Activated T-helper 17 cell treated with anti-CD3 and anti-CD28 coated beads, Interleukin-2, amount 50 U/mL, for 72 hours (primary cell): ENCODE measurements around the gene RIN3. TPM values are rescaled to one million over a fixed set of nuclear protein-coding genes. Genes with fewer than 3 reads are reported as not detected.

Experiments
- ATAC-seq: fragments of 150-1000 bp; cut with Tn5 transposase; replicated peaks from 2 replicates; pipeline ENCODE4 v1.10.0; 2021; ENCODE audit warnings: mild to moderate bottlenecking, moderate library complexity
- H3K27ac Mint-ChIP-seq: one replicate; pipeline ENCODE4 v1.8.0; 2022; ENCODE audit warnings: mixed read lengths
- H3K27me3 Mint-ChIP-seq: one replicate; pipeline ENCODE4 v1.8.0; 2022; ENCODE audit warnings: mixed read lengths
- H3K36me3 Mint-ChIP-seq: one replicate; pipeline ENCODE4 v1.8.0; 2022; ENCODE audit warnings: low read depth, mild to moderate bottlenecking, mixed read lengths
- H3K4me1 Mint-ChIP-seq: one replicate; pipeline ENCODE4 v1.8.0; 2022; ENCODE audit warnings: mixed read lengths
- H3K4me3 Mint-ChIP-seq: one replicate; pipeline ENCODE4 v1.8.0; 2022; ENCODE audit warnings: mild to moderate bottlenecking, mixed read lengths
- H3K9me3 Mint-ChIP-seq: one replicate; pipeline ENCODE4 v1.8.0; 2022; ENCODE audit warnings: mixed read lengths
- total RNA-seq, 2 donors: library from RNA; stranded (reverse); gene quantifications; one replicate each; pipeline ENCODE4 v1.2.3, GENCODE V29; 2022

Gene RIN3
- total RNA-seq, 2 donors from 2014 or later, result 14.1 to 24.1 TPM

- Mint-ChIP-seq H3K27me3 (no peaks in the 10 kb centered on the region), H3K36me3 (peaks cover 14% of the 10 kb centered on the region), H3K27ac (no peak overlapping the region), H3K4me1 (peaks cover 32% of the 10 kb centered on the region), H3K9me3 (no peaks in the 10 kb centered on the region), H3K4me3 (no peak overlapping the region)
- ATAC-seq, result no peak
Measured at GRCh38 chr14:92560106-92560865, 46.7 kb downstream of the RIN3 start.

- Mint-ChIP-seq H3K9me3 (no peaks in the 10 kb centered on the region), H3K27me3 (no peaks in the 10 kb centered on the region), H3K27ac (no peak overlapping the region), H3K36me3 (peaks cover 5% of the 10 kb centered on the region), H3K4me3 (no peak overlapping the region), H3K4me1 (peaks cover 22% of the 10 kb centered on the region)
- peak; percentile 53 for ATAC-seq
Measured at GRCh38 chr14:92561906-92562479, 48.4 kb downstream of the RIN3 start.

- Mint-ChIP-seq H3K9me3 (no peaks in the 10 kb centered on the region), H3K27ac (no peak overlapping the region), H3K4me3 (no peak overlapping the region), H3K36me3 (no peaks in the 10 kb centered on the region), H3K27me3 (no peaks in the 10 kb centered on the region), H3K4me1 (peaks cover 21% of the 10 kb centered on the region)
- ATAC-seq, result peak; percentile 90
Measured at GRCh38 chr14:92563359-92563758, 49.8 kb downstream of the RIN3 start.

- no peak for ATAC-seq
- Mint-ChIP-seq H3K9me3 (no peaks in the 10 kb centered on the region), H3K27me3 (no peaks in the 10 kb centered on the region), H3K27ac (no peak overlapping the region), H3K4me1 (peaks cover 21% of the 10 kb centered on the region), H3K36me3 (no peaks in the 10 kb centered on the region), H3K4me3 (no peak overlapping the region)
Measured at GRCh38 chr14:92563765-92564285, 50.2 kb downstream of the RIN3 start.

GRCh38 chr14:92564344-92565039 lies 50.9 kb downstream of the RIN3 start:
- Mint-ChIP-seq H3K4me3 (no peak overlapping the region), H3K9me3 (no peaks in the 10 kb centered on the region), H3K4me1 (peaks cover 18% of the 10 kb centered on the region), H3K27ac (no peak overlapping the region), H3K27me3 (no peaks in the 10 kb centered on the region), H3K36me3 (no peaks in the 10 kb centered on the region)
- no peak for ATAC-seq

- Mint-ChIP-seq H3K27ac (no peak overlapping the region), H3K36me3 (no peaks in the 10 kb centered on the region), H3K4me1 (peaks cover 16% of the 10 kb centered on the region)
Measured at GRCh38 chr14:92565040-92565717, 51.6 kb downstream of the RIN3 start.

GRCh38 chr14:92565718-92566115 lies 52.1 kb downstream of the RIN3 start:
- Mint-ChIP-seq H3K27me3 (no peaks in the 10 kb centered on the region), H3K4me1 (peaks cover 13% of the 10 kb centered on the region), H3K4me3 (no peak overlapping the region), H3K27ac (no peak overlapping the region), H3K36me3 (no peaks in the 10 kb centered on the region), H3K9me3 (no peaks in the 10 kb centered on the region)
- ATAC-seq, result no peak

More at GRCh38 chr14:92565040-92565717, 51.6 kb downstream of the RIN3 start:
- Mint-ChIP-seq H3K9me3 (no peaks in the 10 kb centered on the region), H3K4me3 (no peak overlapping the region), H3K27me3 (no peaks in the 10 kb centered on the region)
- no peak for ATAC-seq

- Mint-ChIP-seq H3K9me3 (no peaks in the 10 kb centered on the region), H3K27ac (no peak overlapping the region)
- ATAC-seq, result no peak
Measured at GRCh38 chr14:92567173-92567725, 53.7 kb downstream of the RIN3 start.

GRCh38 chr14:92568621-92569479 lies 55.3 kb downstream of the RIN3 start:
- Mint-ChIP-seq H3K4me3 (no peak overlapping the region), H3K27ac (no peak overlapping the region), H3K27me3 (no peaks in the 10 kb centered on the region), H3K4me1 (peaks cover under 1% of the 10 kb centered on the region), H3K9me3 (no peaks in the 10 kb centered on the region), H3K36me3 (no peaks in the 10 kb centered on the region)
- no peak for ATAC-seq

More at GRCh38 chr14:92567173-92567725, 53.7 kb downstream of the RIN3 start:
- Mint-ChIP-seq H3K27me3 (no peaks in the 10 kb centered on the region), H3K36me3 (no peaks in the 10 kb centered on the region), H3K4me3 (no peak overlapping the region), H3K4me1 (peaks cover 7% of the 10 kb centered on the region)

GRCh38 chr14:92570674-92571262 lies 57.2 kb downstream of the RIN3 start:
- no peak for ATAC-seq

GRCh38 chr14:92572050-92572449 lies 58.5 kb downstream of the RIN3 start:
- Mint-ChIP-seq H3K4me1 (peaks cover 2% of the 10 kb centered on the region), H3K27me3 (no peaks in the 10 kb centered on the region)

More at GRCh38 chr14:92570674-92571262, 57.2 kb downstream of the RIN3 start:
- Mint-ChIP-seq H3K36me3 (no peaks in the 10 kb centered on the region), H3K27me3 (no peaks in the 10 kb centered on the region), H3K9me3 (no peaks in the 10 kb centered on the region), H3K4me1 (no peaks in the 10 kb centered on the region), H3K4me3 (no peak overlapping the region), H3K27ac (no peak overlapping the region)

GRCh38 chr14:92573761-92574498 lies 60.3 kb downstream of the RIN3 start:
- Mint-ChIP-seq H3K9me3 (no peaks in the 10 kb centered on the region), H3K4me3 (no peak overlapping the region), H3K27me3 (no peaks in the 10 kb centered on the region), H3K36me3 (peaks cover 11% of the 10 kb centered on the region), H3K4me1 (peaks cover 9% of the 10 kb centered on the region), H3K27ac (no peak overlapping the region)
- no peak for ATAC-seq

More at GRCh38 chr14:92572050-92572449, 58.5 kb downstream of the RIN3 start:
- no peak overlapping the region for H3K4me3 Mint-ChIP-seq
- H3K27ac Mint-ChIP-seq, result no peak overlapping the region
- no peak for ATAC-seq
- no peaks in the 10 kb centered on the region for H3K9me3 Mint-ChIP-seq
- H3K36me3 Mint-ChIP-seq, result no peaks in the 10 kb centered on the region
